LNCaP clone FGC (cell line): ENCODE results near the gene RPL3.

Experiments used
- DNase-seq: peaks from one replicate; pipeline ENCODE4 v3.0.0-alpha.2; 2011; ENCODE audit warnings: low read depth
- H3K4me3 ChIP-seq: 2 replicates; pipeline ENCODE4 v1.5.1; 2011; ENCODE audit warnings: mild to moderate bottlenecking, low read depth, low read length, control low read depth
- CTCF ChIP-seq: IDR thresholded peaks from 2 replicates; pipeline ENCODE4 v1.5.1; 2012; ENCODE audit warnings: mild to moderate bottlenecking; ENCODE audit not compliant: control insufficient read depth, insufficient read depth; ENCODE audit errors: extremely low read depth

RPL3 gene

GRCh38 chr22:39302431-39302960, 16.9 kb downstream of the RPL3 start:
- no peak overlapping the region for H3K4me3 ChIP-seq
- no peak for DNase-seq
- TF ChIP-seq CTCF: no peak

- no peak for TF ChIP-seq CTCF
- H3K4me3 ChIP-seq: no peak overlapping the region
- no peak for DNase-seq
These were observed 17.5 kb downstream of the RPL3 start for GRCh38 chr22:39301926-39302325.

GRCh38 chr22:39301108-39301507, 18.3 kb downstream of the RPL3 start:
- TF ChIP-seq CTCF: no peak
- no peak overlapping the region for H3K4me3 ChIP-seq
- no peak for DNase-seq

GRCh38 chr22:39300186-39300830, 19.1 kb downstream of the RPL3 start:
- DNase-seq: no peak
- H3K4me3 ChIP-seq: no peak overlapping the region
- no peak for TF ChIP-seq CTCF

- DNase-seq: no peak
- TF ChIP-seq CTCF: no peak
- no peak overlapping the region for H3K4me3 ChIP-seq
These were observed 19.6 kb downstream of the RPL3 start for GRCh38 chr22:39299829-39300178.

GRCh38 chr22:39298241-39298987, 21.0 kb downstream of the RPL3 start:
- DNase-seq: no peak
- TF ChIP-seq CTCF: no peak

More at GRCh38 chr22:39298241-39298987, 21.0 kb downstream of the RPL3 start:
- no peak overlapping the region for H3K4me3 ChIP-seq
